ELR (cell line): ENCODE data around the gene PARP4.
A peak's percentile ranks its signal among the peaks of the same experiment; 100 is the strongest.
"Not testable (repeated sequence)": the region's sequence is repeated elsewhere in the genome, so short reads cannot be mapped to it uniquely, and the experiment has no call there.

Experiments
- DNase-seq: peaks from one replicate; pipeline ENCODE4 v3.0.0-alpha.2; 2015; ENCODE audit warnings: low read depth

The PARP4 gene

GRCh38 chr13:24505756-24506155 is 6.8 kb downstream of the PARP4 start:
- DNase-seq: no peak

GRCh38 chr13:24505256-24505655 is 7.3 kb downstream of the PARP4 start:
- DNase-seq: peak; percentile 13

- no peak for DNase-seq
Measured at GRCh38 chr13:24503379-24503696, 9.2 kb downstream of the PARP4 start.

GRCh38 chr13:24502533-24503378 is 9.8 kb downstream of the PARP4 start:
- DNase-seq: peak; percentile 83

- peak; percentile 79 for DNase-seq
Measured at GRCh38 chr13:24500977-24501376, 11.6 kb downstream of the PARP4 start.

GRCh38 chr13:24497742-24498141 is 14.8 kb downstream of the PARP4 start:
- no peak for DNase-seq

GRCh38 chr13:24496295-24496694 is 16.3 kb downstream of the PARP4 start:
- DNase-seq: peak; percentile 51

- no peak for DNase-seq
Measured at GRCh38 chr13:24495151-24495729, 17.3 kb downstream of the PARP4 start.

- DNase-seq: no peak
Measured at GRCh38 chr13:24493356-24493755, 19.2 kb downstream of the PARP4 start.

GRCh38 chr13:24491845-24492244 is 20.7 kb downstream of the PARP4 start:
- DNase-seq: peak; percentile 27

- DNase-seq: no peak
Measured at GRCh38 chr13:24489721-24490120, 22.9 kb downstream of the PARP4 start.

GRCh38 chr13:24488092-24488491 is 24.5 kb downstream of the PARP4 start:
- not testable (repeated sequence) for DNase-seq

- DNase-seq: not testable (repeated sequence)
Measured at GRCh38 chr13:24486017-24486657, 26.4 kb downstream of the PARP4 start.

- no peak for DNase-seq
Measured at GRCh38 chr13:24473686-24474085, 38.9 kb downstream of the PARP4 start.

GRCh38 chr13:24472129-24472528 is 40.4 kb downstream of the PARP4 start:
- DNase-seq: not testable (repeated sequence)

- DNase-seq: no peak
Measured at GRCh38 chr13:24463078-24463477, 49.5 kb downstream of the PARP4 start.

GRCh38 chr13:24460256-24460655 is 52.3 kb downstream of the PARP4 start:
- no peak for DNase-seq

- no peak for DNase-seq
Measured at GRCh38 chr13:24459726-24460125, 52.9 kb downstream of the PARP4 start.

GRCh38 chr13:24459234-24459633 is 53.3 kb downstream of the PARP4 start:
- peak; percentile 4 for DNase-seq

- no peak for DNase-seq
Measured at GRCh38 chr13:24458736-24459135, 53.8 kb downstream of the PARP4 start.

GRCh38 chr13:24456396-24456795 is 56.2 kb downstream of the PARP4 start:
- DNase-seq: no peak

GRCh38 chr13:24454056-24454455 is 58.5 kb downstream of the PARP4 start:
- no peak for DNase-seq

- DNase-seq: no peak
Measured at GRCh38 chr13:24452044-24452443, 60.5 kb downstream of the PARP4 start.
